GM06990 (cell line): ENCODE data around the gene MRGPRG.

Source experiments
- DNase-seq: peaks from one replicate; pipeline ENCODE4 v3.0.0-alpha.2; 2011; ENCODE audit not compliant: insufficient read length; ENCODE audit errors: extremely low read depth
- H3K27me3 ChIP-seq: replicated peaks from 2 replicates; pipeline ENCODE4 v1.6.0; 2011; ENCODE audit warnings: low read length; ENCODE audit not compliant: control insufficient read depth, insufficient read depth
- H3K36me3 ChIP-seq: 2 replicates; pipeline ENCODE4 v1.5.1; 2011; ENCODE audit warnings: low read length; ENCODE audit not compliant: control insufficient read depth, insufficient read depth
- H3K4me3 ChIP-seq: replicated peaks from 2 replicates; pipeline ENCODE4 v1.5.1; 2011; ENCODE audit warnings: low read depth, mild to moderate bottlenecking, control low read depth, low read length
- CTCF ChIP-seq: IDR thresholded peaks from 2 replicates; pipeline ENCODE4 v1.5.1; 2011; ENCODE audit warnings: low read length, control low read depth, mild to moderate bottlenecking, inconsistent platforms; ENCODE audit not compliant: insufficient read depth, poor library complexity, severe bottlenecking

MRGPRG gene

GRCh38 chr11:3188496-3189195 lies 30.0 kb downstream of the MRGPRG start:
- DNase-seq = no peak
- Histone ChIP-seq H3K36me3 (no peaks in the 10 kb centered on the region), H3K27me3 (no peaks in the 10 kb centered on the region), H3K4me3 (no peak overlapping the region)
- TF ChIP-seq CTCF = no peak

- DNase-seq = no peak
- H3K27me3 ChIP-seq = no peaks in the 10 kb centered on the region
- no peak overlapping the region for H3K4me3 ChIP-seq
- TF ChIP-seq CTCF = no peak
- H3K36me3 ChIP-seq = no peaks in the 10 kb centered on the region
Observed at GRCh38 chr11:3186166-3186953, 32.3 kb downstream of the MRGPRG start.

- no peak overlapping the region for H3K4me3 ChIP-seq
- no peak for DNase-seq
- H3K27me3 ChIP-seq = no peaks in the 10 kb centered on the region
- TF ChIP-seq CTCF = no peak
- no peaks in the 10 kb centered on the region for H3K36me3 ChIP-seq
Observed at GRCh38 chr11:3184732-3185347, 33.8 kb downstream of the MRGPRG start.

GRCh38 chr11:3183523-3183922 lies 35.1 kb downstream of the MRGPRG start:
- no peaks in the 10 kb centered on the region for H3K36me3 ChIP-seq
- no peak for TF ChIP-seq CTCF
- no peak for DNase-seq
- no peaks in the 10 kb centered on the region for H3K27me3 ChIP-seq
- no peak overlapping the region for H3K4me3 ChIP-seq

- Histone ChIP-seq H3K36me3 (no peaks in the 10 kb centered on the region), H3K27me3 (no peaks in the 10 kb centered on the region), H3K4me3 (no peak overlapping the region)
- TF ChIP-seq CTCF = no peak
- DNase-seq = no peak
Observed at GRCh38 chr11:3182462-3182852, 36.2 kb downstream of the MRGPRG start.
